GM18505 (cell line): ENCODE measurements around the gene GAB1.

Experiments
- ATAC-seq: cut with Tn5 transposase; IDR thresholded peaks from one replicate; pipeline ENCODE4 v1.9.1; 2021; ENCODE audit not compliant: unreplicated experiment
- POLR2A ChIP-seq: IDR thresholded peaks from 4 replicates; pipeline ENCODE4 v1.6.1; 2011; ENCODE audit warnings: borderline replicate concordance; ENCODE audit not compliant: insufficient read depth, insufficient read length; ENCODE audit errors: extremely low read depth

GAB1 gene

DNA sequence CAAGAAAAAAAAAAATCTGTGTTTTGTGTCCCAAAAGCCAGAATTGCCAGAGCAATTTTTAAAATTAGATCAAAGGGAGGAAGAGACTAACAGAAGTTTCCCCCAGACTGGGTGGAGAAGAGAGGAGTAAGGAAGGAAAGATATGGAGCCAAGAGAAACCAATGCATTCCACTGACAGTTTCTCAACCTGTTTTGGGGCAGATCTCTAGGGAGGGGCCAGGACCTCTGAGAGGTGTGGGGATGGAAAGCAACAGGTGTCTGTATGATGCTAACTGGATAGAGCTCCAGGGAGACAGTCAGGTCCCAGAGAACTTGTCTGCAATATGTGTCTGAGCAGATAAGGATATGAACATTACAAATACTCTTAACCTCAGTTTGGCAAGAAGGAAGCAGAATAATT lies 22.7 kb upstream of the GAB1 start:
- TF ChIP-seq POLR2A: no peak
- no peak for ATAC-seq

DNA sequence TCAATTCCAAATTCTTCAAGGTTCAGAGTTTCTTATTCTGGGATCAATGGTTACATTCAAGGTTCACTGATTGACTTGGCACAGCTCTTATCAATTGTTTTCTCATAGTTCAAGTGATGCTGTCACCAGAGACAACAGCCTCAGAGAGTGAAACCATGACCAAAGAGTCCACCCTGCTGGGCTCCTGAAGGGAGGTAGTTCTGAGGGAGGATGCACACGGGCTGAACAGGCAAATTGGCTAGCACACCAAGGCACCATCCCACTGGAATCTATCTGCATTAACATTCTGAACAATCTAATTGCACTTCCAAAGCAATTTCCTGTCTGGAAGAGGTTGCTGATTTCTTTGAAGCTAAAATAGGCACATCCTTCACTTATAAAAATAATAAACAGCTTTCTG lies 16.6 kb upstream of the GAB1 start:
- TF ChIP-seq POLR2A: no peak
- ATAC-seq: no peak

DNA sequence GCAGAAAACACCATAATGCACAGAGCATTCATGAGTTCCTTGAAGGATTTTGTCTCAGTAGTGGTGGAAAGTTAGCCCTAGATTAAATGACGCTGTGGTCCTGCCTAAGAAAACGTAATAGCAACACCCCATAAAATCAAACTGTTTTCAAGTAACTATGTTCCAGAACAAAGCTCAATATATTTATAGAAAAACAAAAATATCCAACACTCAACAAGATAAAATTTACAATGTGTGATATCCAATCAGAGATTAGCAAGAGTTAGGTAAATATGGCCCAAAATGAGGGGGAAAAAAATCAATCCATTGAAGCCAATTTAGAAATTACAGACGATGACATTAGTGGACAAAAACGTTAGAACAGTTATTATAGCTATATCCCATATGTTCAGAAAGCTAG lies 9.9 kb upstream of the GAB1 start:
- ATAC-seq: no peak
- no peak for TF ChIP-seq POLR2A

DNA sequence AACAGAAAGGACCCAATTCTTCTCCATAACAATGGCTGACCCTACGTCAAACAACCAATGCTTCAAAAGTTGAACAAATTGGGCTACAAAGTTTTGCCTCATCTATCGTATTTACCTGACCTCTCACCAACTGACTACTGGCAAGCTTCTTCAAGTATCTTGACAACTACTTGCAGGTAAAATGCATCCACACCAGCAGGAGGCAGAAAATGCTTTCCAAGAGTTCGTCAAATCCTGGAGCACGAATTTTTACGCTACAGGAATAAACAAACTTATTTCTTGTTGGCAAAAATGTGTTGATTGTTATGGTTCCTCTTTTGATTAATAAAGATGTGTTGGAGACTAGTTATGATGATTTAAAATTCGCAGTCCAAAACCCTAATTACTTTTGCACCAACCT lies 6.7 kb upstream of the GAB1 start:
- no peak for ATAC-seq
- no peak for TF ChIP-seq POLR2A

DNA sequence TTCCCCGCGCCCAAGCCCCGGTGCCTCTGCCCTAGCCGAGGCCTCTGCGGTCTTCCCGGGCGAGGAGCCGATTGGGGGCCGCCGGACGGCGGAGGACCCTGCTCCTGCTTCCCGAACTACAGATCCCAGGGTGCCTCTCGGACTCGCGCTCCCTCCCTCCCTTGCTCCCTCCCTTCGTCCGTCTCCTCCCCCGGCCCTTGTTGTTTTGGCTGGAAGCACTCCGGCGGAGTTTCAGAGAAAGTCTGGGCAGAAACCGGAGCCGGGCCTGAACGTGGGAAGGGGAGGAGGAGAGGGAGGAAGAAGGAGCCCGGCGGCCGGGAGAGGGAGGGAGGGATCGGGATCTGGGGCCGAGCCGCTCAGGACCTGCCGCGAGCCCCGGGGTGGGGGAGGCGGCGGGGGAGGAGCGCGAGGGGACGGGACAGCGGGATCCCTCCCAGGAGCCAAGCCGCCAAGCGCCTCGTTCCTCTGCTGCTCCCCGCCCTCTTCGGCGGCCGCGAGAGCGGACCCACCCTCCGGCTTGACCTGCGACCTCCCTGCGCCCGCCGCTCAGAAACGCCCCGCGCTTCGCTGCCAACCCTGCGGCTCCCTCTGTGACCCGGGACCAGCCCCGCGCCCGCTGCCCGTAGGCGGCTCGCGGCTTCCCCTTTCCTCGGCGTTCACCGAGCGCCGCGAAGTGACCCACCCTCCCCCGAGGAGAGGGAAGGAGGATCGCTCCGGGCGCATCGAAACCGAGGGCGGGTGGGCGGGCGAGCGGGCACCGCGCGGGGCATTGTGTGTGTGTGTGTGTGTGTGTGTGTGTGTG lies 496 bp upstream of the GAB1 start:
- ATAC-seq: peak; percentile 47
- TF ChIP-seq POLR2A: no peak

DNA sequence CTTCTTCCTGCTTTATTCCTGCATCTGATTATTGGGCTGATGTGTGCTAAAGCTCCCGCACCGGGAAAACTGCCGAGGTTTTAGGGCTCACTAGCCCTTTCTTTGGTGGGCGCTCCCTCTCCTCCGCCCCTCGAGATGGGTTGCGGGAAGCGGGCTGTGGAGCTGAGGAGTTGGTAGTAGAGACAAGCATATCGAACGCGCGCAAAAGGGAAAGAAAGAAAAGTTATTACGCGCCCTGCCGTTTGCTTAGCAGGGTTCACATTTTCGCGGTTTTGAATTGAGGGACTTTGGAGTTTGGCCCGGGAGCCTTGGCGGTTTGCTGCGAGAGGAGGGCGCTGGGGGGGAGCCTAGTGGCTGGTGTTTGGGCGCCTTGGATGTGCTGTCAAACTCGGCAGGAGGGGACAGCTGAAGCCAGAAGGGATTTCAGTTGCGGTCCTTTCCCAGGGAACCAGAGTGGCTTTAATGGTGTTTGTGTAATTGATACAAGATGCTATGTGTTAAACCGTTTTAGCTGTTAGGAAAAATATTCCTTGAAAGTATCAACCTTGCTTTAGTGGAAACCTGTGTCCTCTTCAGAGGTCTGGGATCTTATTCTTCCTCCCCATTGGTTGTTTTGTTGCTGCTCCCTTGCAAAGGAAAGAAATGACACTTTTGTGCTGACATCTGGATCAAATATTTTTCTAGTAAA lies 1.1 kb downstream of the GAB1 start:
- no peak for ATAC-seq
- TF ChIP-seq POLR2A: no peak

DNA sequence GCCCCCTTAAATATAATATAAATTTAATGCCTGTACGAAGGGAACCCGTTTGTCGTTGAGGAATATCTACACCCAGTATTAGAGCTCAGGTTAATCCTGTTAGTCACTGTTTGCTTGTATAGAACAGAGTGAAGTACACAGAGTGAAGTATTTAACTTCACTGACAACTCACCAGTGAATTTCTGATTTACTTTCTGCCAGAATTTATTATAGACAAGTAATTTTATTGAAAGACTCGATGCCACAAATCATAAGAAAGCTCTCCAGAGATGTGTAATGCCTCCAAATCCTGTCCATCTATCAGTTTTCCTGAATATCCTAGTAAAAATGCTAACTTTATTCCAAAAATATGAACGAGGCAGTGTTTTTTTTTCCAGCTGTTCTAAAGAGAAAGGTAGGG lies 1.6 kb downstream of the GAB1 start:
- TF ChIP-seq POLR2A: no peak
- no peak for ATAC-seq

DNA sequence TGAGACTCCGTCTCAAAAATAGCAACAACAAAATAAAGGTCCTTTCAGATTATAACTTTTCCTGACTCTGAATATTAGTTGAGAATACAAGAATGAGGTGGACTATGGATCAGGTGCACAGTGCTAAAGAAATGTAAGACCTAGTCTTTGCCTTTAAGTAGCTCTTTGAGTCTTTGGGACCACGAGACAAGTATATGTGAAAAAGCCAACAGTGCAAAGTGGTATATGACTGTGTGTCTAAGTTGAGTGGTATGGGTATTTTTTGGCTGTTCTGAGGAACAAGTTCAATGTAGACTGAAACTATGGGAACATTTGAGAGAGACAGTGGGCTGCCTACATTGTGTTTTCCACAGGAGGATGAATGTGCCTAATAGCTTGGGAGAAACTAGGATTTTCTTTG lies 2.8 kb downstream of the GAB1 start:
- no peak for TF ChIP-seq POLR2A
- no peak for ATAC-seq

DNA sequence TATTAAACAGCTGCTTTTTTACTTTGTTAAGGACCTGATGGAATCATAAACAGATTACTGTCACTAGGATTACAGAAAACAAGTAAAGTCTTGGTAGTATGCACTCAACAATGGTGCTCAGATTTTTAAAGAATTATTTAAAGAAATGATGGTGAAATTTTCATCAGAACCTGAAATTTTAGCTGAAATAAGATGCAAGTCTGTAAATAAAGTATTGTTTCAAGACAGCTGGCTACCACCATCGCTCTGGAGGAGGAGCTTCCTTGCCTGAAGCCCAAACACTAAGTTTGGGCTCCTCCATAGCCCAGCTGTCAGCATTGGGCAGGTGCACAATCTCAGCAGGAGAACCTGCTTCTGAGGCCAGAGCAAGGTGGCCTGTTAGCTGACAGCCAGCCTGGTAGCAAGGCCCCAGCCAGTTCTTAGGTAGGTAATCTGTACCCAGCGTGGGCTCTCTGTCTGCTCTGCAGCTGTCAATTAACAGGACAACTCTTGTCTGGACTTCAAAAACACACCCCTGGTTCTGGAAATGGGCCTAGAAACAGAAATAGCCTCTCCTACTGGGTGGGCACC lies 4.6 kb downstream of the GAB1 start:
- ATAC-seq: no peak
- no peak for TF ChIP-seq POLR2A

DNA sequence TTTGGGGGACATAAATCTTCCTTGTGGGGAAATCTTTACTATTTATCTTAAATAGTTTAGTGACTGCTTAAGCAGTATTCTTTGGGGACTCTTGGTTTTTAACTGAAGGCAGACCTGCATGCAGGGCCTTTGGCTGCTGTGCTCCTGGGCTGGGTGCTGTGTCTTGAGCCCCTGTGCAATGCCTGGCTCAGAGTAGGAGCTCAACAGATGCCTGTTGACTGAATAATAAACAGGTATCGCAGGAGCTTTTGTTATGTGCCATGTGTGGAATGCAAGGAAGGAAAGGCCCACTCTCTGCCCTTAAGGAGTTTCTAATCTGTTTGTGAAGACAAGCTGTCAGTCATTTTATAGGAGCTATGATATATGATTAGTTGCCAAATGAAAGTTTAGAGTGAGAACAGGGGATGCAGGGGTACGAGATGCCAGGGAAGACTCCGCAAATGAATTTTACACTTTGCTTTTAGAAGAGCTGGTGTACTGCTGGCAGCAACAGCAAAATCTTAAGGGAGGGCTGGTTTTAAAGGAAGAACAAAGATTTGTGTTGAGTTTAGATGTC lies 6.7 kb downstream of the GAB1 start:
- no peak for TF ChIP-seq POLR2A
- no peak for ATAC-seq

DNA sequence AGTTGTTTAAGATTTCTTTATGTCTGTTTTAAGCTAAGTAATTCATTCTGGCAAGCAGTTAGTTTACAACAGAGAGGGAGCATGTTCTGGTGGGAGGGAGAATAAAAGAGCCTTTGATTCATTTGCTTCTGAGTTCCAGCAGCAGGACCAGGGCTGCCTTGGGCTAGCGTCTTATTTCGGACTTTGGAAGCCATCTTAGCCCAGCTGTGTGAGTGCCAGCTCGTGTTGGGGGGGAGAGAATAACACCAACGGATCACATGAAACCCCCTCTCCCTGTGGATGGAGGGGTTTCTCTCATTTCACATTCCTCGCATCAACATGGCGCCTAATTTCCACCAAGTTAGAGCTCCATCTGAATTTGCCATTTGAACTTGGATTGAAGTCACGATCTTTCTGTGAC lies 7.4 kb downstream of the GAB1 start:
- ATAC-seq: no peak

DNA sequence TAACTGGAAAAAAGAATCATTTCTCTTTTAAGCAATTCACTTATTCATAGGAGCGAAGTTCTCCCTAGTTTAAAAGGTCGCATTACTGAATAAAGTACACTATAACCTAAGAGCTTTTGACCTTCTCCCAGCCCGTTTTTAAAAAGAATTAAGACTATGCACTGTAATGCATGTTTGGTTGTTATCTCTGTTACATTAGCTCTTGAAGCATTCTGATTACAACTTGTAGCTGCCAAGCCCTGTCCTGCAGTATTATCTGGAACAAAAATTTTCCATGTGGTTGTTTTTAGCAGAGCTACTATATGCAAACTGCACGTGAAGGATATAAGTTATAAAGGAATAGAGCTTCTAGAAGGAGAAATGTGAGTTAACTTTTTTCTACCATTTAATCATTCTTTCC lies 8.1 kb downstream of the GAB1 start:
- ATAC-seq: no peak
- no peak for TF ChIP-seq POLR2A

More for the DNA sequence above, 7.4 kb downstream of the GAB1 start:
- TF ChIP-seq POLR2A: no peak

DNA sequence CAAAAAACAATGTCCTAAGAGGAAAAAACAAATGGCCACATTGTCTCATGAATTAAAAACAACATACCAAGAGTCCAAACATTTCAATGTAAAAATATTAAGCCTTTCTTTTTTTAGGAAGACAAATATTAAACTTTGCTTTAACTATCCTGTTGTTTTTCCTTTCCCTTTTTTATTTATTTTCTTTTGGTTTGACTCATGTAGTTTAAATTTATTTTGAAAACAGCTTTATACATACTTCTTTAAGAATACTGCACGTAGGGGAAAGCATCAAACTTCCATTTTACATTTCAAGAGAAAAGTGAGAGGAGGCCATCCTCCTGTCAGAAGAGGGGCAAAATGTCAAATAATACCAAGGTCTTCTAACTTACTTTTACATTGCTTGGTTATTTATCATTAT lies 8.7 kb downstream of the GAB1 start:
- ATAC-seq: no peak
- TF ChIP-seq POLR2A: no peak

DNA sequence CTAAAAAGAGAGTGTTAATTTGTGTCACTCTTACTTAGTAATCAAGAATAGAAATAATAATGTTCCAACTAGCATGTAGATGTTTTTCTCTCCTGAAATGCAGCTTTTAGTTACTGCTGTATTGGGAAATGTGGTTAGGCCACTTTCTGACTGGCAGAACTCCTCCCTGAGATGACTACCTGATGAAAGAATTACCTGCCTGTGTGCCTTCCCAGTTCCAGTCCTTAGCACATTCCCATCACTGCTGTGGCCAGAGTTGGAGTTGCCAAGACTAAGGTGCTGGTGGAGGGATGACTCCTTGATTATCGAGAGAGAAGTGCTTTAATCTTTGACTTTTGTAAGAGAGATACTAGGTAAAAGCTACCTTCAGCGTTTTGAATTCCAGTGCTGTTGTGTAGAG lies 9.5 kb downstream of the GAB1 start:
- no peak for TF ChIP-seq POLR2A
- ATAC-seq: no peak
